Colon (tissue), 2 donors: ENCODE data around the gene CCS.
"Not testable (repeated sequence)": the region's sequence is repeated elsewhere in the genome, so short reads cannot be mapped to it uniquely, and the experiment has no call there.

Experiments
- FAIRE-seq: peaks from 2 replicates; lab custom pipeline; 2012; peaks lifted over from hg19 to GRCh38; lab: Jason Lieb, UNC
- donor health status: control.
- donor health status: control.

CCS gene

DNA sequence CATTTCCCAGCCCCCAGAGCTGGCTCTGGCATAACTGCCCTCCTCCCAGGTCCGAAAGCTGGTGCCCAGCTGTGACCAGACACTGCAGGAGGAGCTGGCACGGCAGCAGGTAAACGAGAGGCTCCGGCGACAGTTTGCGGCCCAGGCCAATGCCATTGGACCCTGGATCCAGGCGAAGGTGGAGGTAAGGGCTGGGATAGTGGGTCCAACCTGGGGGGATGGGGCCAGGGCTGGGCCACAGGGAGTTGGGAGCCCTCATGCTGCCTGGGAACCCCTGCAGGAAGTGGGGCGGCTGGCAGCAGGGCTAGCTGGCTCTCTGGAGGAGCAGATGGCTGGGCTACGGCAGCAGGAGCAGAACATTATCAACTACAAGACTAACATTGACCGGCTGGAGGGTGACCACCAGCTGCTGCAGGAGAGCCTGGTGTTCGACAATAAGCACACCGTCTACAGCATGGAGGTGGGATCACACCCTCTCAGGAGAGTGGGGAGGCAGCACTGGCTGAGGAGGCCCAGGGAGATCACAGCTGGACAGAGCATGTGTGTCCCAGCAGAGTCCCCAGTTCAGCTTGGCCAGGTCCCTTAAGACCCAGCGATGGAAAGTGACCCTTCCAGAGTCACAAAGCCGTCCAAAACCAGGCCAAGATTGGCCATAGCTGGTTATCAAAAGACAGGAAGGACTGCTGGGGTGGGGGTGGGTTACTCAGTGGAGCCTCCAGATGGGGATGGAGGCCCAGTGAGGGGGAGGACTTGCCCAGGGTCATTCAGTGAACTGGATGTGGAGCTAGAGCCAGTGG, 31.6 kb upstream of the CCS start:
- no peak for FAIRE-seq

- FAIRE-seq, result no peak
Observed at GRCh38 chr11:66561975-66562248, 31.1 kb upstream of the CCS start.

- no peak for FAIRE-seq
Observed at GRCh38 chr11:66562275-66562674, 30.7 kb upstream of the CCS start.

GRCh38 chr11:66562907-66563583, 29.9 kb upstream of the CCS start:
- FAIRE-seq, result no peak

DNA sequence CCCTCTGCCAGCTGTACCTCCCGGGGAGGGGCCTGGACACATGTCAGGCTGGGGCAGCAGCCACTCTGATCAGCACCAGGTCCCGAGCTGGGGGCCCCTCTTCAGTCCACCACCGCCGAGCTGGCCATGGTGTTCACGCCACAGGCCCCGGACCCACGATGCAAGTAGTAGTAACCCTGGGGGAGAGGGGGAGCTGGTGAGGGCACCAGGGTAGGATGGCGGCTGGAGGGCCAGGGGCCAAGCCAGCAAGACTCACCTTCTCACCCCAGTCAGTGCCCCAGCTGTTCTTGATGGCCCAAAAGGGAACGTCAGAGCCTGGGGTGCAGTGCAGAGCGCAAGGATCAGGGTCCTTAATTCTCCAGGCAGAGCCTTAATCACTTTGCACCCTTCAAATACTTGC, 29.2 kb upstream of the CCS start:
- FAIRE-seq, result no peak

GRCh38 chr11:66564538-66564937, 28.4 kb upstream of the CCS start:
- FAIRE-seq, result no peak

DNA sequence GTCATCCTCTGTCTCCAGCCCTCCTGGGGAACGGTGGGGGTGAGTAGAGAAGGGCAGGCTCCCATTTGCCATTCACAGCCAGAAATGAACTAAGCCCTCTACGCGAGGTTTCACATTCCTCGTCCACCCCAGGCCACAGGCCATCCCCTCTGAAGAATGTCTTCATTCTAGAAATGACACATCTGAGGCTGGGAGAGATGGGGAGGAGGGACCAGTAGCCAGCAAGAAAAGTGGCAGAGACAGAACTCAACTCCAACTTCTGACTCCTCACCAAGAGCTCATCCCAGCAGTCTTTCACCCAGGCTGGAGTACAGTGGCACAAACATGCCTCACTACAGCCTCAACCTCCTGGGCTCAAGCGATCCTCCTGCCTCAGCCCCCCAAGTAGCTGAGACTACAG, 28.0 kb upstream of the CCS start:
- no peak for FAIRE-seq

GRCh38 chr11:66566221-66566620, 26.8 kb upstream of the CCS start:
- FAIRE-seq, result no peak

DNA sequence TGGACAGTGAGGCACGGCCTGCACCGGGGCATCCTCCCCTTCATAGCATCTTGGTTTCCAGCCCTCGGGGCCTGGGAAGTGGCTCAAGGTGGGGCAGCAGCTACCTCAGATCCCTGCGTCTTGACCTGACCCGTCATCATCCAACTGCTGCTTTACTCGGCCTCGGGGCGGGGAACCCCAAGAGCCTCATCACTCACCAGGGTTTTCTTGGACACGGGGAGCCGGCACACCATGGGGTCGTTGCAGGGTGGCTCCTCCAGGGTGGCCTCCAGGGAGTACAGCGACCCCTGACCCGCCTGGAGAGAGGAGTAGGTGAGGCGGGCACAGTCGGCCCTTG, 25.2 kb upstream of the CCS start:
- FAIRE-seq, result no peak

GRCh38 chr11:66568124-66568916, 24.7 kb upstream of the CCS start, which contains the start of gene CTSF:
Gene CTSF (minus strand): TSS chr11:66568606. CDS start chr11:66568486, 120 bp downstream.
- no peak for FAIRE-seq

GRCh38 chr11:66569076-66569475, 23.9 kb upstream of the CCS start:
- no peak for FAIRE-seq

DNA sequence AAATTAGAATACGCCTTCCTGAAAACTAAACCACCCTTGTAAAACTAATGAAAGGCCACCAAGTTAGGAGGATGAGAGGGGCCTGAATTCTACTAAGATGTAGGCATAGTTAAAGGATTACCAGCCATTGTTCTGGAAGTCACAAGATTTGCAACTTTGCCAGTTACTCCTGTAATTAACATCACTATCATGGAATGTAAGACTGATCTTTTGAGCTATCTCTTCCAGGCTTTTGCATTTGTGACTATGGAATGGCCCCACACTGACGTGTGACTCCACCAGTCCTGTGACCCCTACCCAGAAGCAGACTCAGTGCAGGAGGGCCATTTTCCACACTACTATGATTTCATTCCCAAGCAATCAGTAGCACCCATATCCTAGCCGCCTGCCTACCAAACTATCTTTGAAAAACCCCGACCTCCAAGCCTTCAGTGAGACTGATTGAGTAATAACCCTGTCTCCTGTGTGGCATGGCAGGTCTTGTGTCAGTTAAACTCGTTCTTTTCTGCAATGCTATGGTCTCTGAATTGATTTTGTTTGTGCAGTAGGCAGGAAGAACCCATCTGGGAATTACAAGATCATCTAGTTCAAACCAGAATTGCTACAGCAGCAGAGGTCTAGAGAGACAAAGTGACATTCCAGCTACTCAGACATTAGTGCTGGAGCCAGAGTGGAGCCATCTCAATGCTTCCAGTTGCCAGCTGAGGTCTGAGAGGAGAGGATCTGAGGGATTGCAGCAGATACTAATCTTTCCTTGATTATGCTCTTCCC, 22.7 kb upstream of the CCS start:
- FAIRE-seq, result no peak

DNA sequence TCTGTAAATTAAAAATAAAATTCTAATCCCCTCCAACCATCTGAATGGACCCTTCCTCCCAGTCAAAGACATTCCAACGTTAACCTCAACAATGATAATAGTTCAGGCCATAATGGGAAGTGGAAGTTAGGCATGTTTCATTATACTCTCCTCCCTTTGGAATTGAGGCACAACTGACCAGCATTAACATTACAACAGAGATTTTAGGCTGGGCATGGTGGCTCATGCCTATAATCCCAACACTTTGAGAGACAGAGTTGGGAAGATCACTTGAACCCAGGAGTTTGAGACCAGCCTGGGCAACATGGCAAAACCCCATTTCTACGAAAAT, 22.2 kb upstream of the CCS start:
- no peak for FAIRE-seq

DNA sequence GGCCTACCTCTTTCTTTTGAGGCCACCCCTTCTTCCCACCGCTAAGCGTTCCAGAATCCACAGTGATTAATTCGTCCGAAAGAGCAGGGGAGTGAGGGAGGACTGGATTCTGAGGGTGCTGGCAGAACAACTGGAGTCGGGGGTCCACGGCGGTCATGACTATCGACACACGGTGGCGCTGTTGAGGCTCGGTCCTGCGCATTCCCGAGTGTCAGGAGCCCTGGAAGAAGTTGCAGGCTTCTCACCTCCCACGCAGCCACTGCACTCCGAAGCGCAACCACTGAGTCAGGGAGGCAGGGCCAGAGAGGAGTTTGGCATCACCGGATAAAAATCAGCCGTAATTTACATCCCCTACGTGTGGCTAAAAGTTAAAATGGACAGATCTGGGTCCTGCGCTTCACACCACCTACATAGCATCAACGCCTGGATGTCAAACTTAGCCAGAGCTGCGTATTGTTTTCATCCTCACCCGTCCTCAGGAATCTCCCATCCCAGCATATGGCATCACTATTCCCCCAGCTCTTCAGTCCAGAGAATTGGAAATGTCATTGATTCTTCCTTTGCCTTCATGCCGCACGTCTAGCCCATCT, 13.9 kb upstream of the CCS start:
- FAIRE-seq, result no peak

GRCh38 chr11:66580803-66581202, 12.2 kb upstream of the CCS start:
- no peak for FAIRE-seq

DNA sequence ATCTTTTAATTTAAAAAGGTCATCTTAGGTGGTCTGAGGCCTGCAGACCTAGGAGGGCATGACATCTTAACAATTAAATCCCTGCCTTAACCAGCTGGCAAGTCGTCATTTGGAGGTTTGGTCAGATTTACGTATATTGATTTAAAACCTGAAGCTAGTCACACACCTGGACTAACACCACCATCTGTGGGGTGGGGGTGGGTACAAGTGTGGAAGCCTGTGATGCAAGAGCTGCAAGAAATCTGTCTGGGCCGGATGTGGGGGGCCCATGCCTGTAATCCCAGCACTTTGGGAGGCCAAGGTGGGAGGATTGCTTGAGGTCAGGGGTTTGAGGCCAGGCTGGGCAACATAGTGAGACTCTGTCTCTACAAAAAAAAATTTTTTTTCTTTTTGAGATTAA, 11.7 kb upstream of the CCS start:
- FAIRE-seq, result no peak

DNA sequence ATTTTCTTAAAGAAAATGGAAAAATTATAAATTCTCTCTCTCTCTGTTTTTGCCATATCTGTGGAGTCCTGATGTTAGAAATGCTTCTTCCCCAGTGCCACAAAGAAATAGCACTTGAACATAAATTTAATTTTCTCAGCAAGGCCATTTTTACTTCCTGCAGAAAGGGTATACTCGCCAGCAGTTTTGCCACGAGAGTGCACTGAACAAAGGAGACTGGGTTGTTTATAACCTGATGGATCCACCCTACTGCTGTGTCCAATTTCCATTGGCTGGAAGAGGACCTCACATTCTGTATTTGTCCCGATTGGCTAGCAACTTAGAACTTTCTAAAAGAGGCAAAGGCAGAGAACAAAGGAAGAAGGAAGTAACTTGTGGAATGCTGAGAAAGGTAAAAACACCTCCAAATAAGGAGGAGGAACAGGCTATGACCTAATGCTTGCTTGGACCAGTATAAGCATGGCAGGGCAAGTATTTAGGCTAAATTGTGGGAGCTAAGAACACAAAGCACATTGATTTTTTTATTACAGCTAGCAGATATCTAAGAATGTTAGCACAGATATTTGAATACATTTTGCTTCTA, 10.3 kb upstream of the CCS start:
- not testable (repeated sequence) for FAIRE-seq

DNA sequence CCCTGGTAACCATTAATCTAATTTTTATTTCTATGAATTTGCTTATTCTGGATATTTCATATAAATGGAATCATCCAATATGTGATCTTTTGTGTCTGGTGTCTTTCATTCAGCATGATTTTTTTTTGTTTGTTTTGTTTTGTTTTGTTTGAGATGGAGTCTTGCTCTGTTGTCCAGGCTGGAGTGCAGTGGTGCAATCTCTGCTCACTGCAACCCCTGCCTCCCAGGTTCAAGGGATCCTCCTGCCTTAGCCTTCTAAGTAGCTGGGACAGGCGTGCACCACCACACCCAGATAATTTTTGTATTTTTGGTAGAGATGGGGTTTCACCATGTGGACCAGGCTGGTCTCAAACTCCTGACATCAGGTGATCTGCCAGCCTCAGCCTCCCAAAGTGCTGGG, 7.5 kb upstream of the CCS start:
- not testable (repeated sequence) for FAIRE-seq

- FAIRE-seq, result no peak
Observed at GRCh38 chr11:66586136-66586535, 6.8 kb upstream of the CCS start.

- FAIRE-seq, result not testable (repeated sequence)
Observed at GRCh38 chr11:66589315-66589714, 3.7 kb upstream of the CCS start.

DNA sequence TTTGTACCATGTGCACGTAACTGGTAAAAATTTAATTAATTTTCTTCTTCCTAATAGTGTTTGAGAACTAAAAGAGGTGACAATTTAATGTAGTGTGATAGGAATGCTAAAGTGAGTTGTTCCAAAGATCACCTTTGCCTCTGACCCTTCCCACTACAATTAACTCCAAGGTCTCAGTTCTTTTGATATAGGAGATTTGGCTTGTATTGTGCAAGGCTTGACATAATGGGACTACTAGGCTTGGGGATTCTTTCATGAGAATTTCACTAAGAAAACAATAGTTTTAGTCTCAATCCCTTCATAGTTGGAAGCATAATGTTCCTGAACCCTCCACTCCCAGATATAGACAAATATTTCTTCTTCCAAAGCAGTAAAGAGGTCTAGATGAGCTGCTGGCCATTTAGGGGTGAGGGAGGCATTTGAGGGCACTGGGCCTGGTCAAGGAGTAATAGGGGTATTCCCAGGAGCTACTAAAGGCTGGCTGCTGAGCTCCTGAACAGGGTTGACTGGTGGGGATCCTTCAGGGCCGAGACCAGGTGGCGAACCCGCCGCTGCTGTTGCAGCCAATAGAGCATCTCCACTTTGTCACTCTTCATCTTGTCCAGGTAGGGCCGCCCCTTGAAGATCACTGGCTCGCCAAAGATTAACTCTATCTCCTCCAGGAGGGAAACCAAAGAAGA, 2.8 kb upstream of the CCS start:
- FAIRE-seq, result no peak
